GOT3 (cell line): ENCODE measurements around the gene FTCDNL1.

Source experiments
- DNase-seq: peaks from one replicate; lab custom pipeline; 2025; ENCODE audit warnings: mixed read lengths; lab: John Stamatoyannopoulos, UW

Gene FTCDNL1

DNA sequence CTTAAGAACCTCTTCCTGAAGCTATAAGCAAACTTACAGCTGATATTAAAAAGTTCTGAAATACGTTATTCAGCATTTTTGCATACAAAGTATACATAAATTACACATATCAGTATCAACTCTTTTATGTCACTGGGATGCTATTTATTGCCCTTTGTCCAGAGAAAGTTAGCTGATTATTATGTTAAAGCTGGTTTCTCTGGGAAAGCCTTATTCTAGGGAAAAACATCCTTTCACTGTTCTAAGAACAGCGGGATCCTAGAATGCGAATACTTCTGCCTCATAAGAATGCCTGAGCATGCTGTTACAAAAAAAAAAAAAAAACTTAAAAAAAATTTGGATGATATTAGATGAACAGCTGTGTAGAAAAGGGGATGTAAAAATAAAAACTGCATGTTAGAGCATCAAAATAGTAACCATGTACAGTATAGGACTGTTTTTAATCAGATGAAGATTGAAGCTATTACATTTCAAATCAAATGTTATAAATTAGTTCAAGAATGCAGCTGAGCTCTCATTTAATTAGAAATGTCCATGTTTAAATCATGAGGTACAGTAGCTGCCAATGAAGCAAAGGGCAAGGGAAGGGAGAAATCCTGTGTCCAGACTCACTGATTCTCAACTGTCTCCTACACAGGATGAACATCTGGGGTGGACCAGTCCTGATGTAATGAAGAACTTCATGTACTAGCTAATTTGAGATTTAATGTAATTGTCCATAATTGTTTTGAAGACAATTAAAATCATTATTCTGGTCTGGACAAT is 8.2 kb downstream of the FTCDNL1 start:
- DNase-seq, result no peak

GRCh38 chr2:199841409-199841808 is 9.6 kb downstream of the FTCDNL1 start:
- no peak for DNase-seq

DNA sequence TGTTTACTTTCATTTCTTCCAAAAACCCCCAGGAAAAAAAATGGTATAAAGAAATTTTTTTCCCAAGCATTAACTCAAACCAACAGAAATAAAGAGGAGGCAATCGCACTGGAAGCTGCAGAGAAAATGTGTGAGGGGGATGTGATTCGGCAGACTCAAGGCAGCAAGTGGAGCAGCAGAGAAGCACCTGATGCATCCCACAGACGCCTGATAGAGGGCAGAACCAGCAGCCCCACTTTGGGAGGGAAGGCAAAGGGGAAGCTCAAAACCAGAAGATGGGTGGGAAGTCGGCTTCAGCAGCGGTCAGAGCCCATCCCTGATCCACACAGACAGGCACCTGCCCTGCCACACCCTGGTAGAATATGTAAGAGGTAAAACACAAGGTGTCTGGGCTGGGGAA is 12.6 kb downstream of the FTCDNL1 start:
- DNase-seq, result no peak

DNA sequence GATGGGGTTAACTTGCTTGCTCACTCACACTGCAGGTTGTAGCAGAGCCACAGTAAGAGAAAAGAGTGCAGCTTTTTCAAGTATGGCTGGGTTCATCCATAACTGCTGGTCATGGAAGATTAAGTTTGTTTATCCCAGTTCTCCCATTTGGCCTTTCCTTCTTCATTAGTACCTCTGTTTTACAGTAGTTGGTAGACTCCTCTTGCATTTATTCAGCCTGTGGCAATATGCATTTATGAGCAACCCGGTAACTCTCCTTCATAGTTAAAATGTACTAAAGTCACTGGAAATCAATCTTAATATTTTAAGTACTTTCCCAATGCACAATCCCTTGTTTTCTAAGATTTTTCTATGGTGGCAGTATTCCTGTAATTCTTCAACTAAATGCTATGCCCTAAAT is 14.0 kb downstream of the FTCDNL1 start:
- DNase-seq, result no peak

DNA sequence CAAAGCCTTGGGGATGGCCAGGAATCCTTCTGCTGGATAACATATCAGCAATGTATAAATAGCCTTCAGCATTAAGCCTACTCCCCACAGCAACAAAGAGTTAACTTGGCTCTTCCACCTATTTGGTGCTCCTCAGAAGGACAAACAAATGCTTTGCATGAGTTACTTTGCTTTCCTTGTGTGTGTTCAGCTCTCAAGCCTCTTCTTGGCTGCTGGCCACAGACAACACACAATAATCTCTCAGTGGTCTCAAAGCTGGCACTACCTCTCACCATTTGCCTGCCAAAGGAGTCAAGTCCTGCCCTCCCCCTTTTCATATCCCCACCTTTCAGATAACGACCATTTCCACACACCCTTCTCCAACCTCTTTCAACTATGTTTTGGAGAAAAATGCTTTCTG is 17.5 kb downstream of the FTCDNL1 start:
- no peak for DNase-seq

GRCh38 chr2:199830531-199830930 is 20.5 kb downstream of the FTCDNL1 start:
- no peak for DNase-seq

- DNase-seq, result no peak
Observed at GRCh38 chr2:199829628-199830027, 21.4 kb downstream of the FTCDNL1 start.

DNA sequence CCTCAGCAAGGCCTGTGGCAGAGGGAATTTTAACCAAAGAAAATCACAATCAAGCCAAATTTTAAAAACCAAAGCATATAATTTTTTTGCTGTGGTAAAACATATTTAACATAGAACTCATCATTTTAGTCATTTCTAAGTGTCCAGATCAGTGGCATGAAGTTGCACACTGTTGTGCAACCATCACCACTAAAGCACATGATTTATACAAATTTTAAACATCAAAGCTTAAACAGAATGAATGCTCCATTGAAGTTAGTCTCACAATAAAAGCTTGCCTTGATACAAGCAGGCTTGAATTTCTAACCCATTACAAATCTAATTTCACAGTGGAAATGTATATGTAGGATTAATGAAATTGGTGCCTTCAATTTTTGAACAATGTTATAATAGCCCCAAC is 31.2 kb downstream of the FTCDNL1 start:
- DNase-seq, result no peak

DNA sequence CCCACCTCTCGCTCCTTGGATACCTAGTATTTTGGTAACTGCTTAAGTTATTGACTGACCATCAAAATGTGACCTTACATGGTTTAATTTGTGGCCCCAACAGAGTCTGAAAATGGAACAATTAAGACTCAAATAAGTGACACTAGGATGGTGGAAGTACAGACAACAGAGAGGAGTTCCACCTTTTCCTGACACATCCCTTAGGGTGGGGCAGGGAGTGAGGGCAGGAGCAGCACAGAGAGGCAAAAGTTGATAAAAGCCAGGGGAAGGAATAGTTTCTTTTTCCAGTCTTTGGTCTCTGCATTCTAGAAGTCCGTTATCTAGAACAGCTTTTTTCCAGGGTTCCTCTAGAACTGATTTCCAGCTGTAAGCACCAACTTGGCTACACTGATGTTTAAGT is 32.2 kb downstream of the FTCDNL1 start:
- DNase-seq, result no peak

- DNase-seq, result no peak
Observed at GRCh38 chr2:199818026-199818425, 33.0 kb downstream of the FTCDNL1 start.

GRCh38 chr2:199814817-199815211 is 36.2 kb downstream of the FTCDNL1 start:
- DNase-seq, result no peak

GRCh38 chr2:199814101-199814816 is 36.7 kb downstream of the FTCDNL1 start:
- no peak for DNase-seq

DNA sequence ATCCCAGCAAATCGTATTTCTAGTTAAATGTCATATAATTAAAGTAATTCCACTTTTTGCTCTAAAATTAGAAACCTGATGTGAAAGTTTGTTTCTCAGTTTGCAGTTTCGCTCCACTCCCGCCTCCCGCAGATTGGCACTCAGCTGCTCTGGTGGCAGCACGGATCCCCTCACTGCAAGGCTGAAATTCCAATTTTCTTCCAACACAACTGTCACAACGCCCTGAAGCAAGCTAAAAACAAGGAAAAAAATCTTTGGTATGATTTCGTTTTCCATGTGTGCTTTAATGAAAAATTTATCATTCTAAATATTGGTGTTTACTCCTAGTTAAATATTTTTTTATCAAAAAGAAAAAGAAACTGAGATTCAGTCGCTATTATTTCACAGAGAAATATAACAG is 38.5 kb downstream of the FTCDNL1 start:
- DNase-seq, result no peak

DNA sequence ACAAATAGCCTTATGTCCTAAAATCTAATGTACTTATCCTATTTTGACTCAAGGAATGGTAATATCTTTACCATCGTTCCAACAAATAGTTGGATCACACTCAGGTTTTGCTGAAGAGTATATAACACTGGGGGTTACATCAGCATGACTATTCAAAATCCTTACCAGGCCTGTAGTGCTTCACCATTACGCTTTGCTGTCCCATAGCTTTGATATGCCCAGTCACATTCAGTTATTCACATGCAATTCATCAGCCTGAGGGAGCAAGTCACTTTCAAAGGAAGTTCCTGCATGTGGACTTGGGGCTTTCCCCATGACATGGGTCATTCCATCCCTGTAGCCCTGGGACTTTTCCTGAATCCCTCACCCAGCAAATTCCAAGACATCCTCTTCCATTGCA is 39.6 kb downstream of the FTCDNL1 start:
- DNase-seq, result no peak

- DNase-seq, result no peak
Observed at GRCh38 chr2:199810422-199811171, 40.4 kb downstream of the FTCDNL1 start.

GRCh38 chr2:199807966-199808365 is 43.0 kb downstream of the FTCDNL1 start:
- no peak for DNase-seq

- no peak for DNase-seq
Observed at GRCh38 chr2:199806179-199806578, 44.8 kb downstream of the FTCDNL1 start.

GRCh38 chr2:199804831-199805230 is 46.2 kb downstream of the FTCDNL1 start:
- no peak for DNase-seq

GRCh38 chr2:199798831-199799580 is 52.0 kb downstream of the FTCDNL1 start:
- no peak for DNase-seq

- DNase-seq, result no peak
Observed at GRCh38 chr2:199797431-199798403, 53.3 kb downstream of the FTCDNL1 start.

DNA sequence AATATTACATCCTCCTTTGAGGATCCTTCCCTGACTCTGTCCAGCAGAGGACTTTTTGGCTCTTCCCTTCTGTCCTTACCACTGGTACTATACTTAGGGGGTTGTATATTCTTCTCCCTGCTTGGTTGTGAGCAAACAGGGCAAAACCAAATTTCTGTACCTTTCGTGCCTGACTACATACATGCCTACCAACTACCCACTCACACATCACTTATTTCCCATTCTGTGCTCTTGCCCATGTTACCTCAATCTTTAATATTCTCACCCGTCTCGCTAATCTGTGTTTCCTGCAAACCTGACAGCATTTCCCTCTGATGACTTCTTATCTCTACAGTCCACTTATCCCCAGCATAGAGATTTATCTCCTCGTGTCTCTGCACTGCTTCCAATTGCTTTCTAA is 58.6 kb downstream of the FTCDNL1 start:
- DNase-seq, result no peak
